GM19395 (cell line): ENCODE measurements around the gene C16orf78.

ENCODE experiments used
- ATAC-seq: cut with Tn5 transposase; IDR thresholded peaks from one replicate; pipeline ENCODE4 v1.9.1; 2021; ENCODE audit warnings: mild to moderate bottlenecking, moderate library complexity; ENCODE audit not compliant: unreplicated experiment

C16orf78 gene

GRCh38 chr16:49373504-49373903 lies at the start of gene C16orf78:
Gene C16orf78, plus strand, starts transcription at chr16:49373804. Its CDS starts 136 bp downstream, at chr16:49373940.
- ATAC-seq, result no peak

- ATAC-seq, result no peak
Observed at GRCh38 chr16:49324703-49325102, 48.9 kb upstream of the C16orf78 start.

- ATAC-seq, result no peak
Observed at GRCh38 chr16:49327466-49327865, 46.1 kb upstream of the C16orf78 start.

GRCh38 chr16:49328325-49328724 lies 45.3 kb upstream of the C16orf78 start:
- no peak for ATAC-seq

GRCh38 chr16:49330562-49331201 lies 42.9 kb upstream of the C16orf78 start:
- no peak for ATAC-seq

- ATAC-seq, result no peak
Observed at GRCh38 chr16:49332589-49333258, 40.9 kb upstream of the C16orf78 start.

GRCh38 chr16:49333259-49333597 lies 40.4 kb upstream of the C16orf78 start:
- ATAC-seq, result no peak

- no peak for ATAC-seq
Observed at GRCh38 chr16:49335828-49336227, 37.8 kb upstream of the C16orf78 start.

GRCh38 chr16:49336581-49336980 lies 37.0 kb upstream of the C16orf78 start:
- no peak for ATAC-seq

- no peak for ATAC-seq
Observed at GRCh38 chr16:49337814-49338350, 35.7 kb upstream of the C16orf78 start.

- no peak for ATAC-seq
Observed at GRCh38 chr16:49338611-49339265, 34.9 kb upstream of the C16orf78 start.

GRCh38 chr16:49340466-49340865 lies 33.1 kb upstream of the C16orf78 start:
- ATAC-seq, result no peak

GRCh38 chr16:49341706-49342105 lies 31.9 kb upstream of the C16orf78 start:
- no peak for ATAC-seq

- no peak for ATAC-seq
Observed at GRCh38 chr16:49342336-49343265, 31.0 kb upstream of the C16orf78 start.

- ATAC-seq, result no peak
Observed at GRCh38 chr16:49343291-49343690, 30.3 kb upstream of the C16orf78 start.

- no peak for ATAC-seq
Observed at GRCh38 chr16:49344401-49344800, 29.2 kb upstream of the C16orf78 start.

- ATAC-seq, result no peak
Observed at GRCh38 chr16:49345829-49346228, 27.8 kb upstream of the C16orf78 start.

- ATAC-seq, result no peak
Observed at GRCh38 chr16:49346459-49346858, 27.1 kb upstream of the C16orf78 start.

- ATAC-seq, result no peak
Observed at GRCh38 chr16:49347476-49347875, 26.1 kb upstream of the C16orf78 start.

- ATAC-seq, result no peak
Observed at GRCh38 chr16:49348408-49349176, 25.0 kb upstream of the C16orf78 start.
